BLaER1 treated with 17β-estradiol and CSF1 and Interleukin-3, amounts not matched to agents 10 nM and 100 nM (cell line): Measurements from ENCODE around the gene ZNF221.

Experiments used
- H3K27ac ChIP-seq, 11 experiments: shearing (Covaris generic); formaldehyde crosslinking; 2 replicates each; pipeline ENCODE4 v1.8.1; 2022
- H3K27me3 ChIP-seq, 11 experiments: shearing (Covaris generic); formaldehyde crosslinking; 2 replicates each; pipeline ENCODE4 v1.8.1; 2022
- H3K36me3 ChIP-seq, 11 experiments: shearing (Covaris generic); formaldehyde crosslinking; 2 replicates each; pipeline ENCODE4 v1.8.1; 2022
- H3K4me1 ChIP-seq, 10 experiments: shearing (Covaris generic); formaldehyde crosslinking; 2 replicates each; pipeline ENCODE4 v1.8.1; 2022
- H3K4me2 ChIP-seq, 11 experiments: shearing (Covaris generic); formaldehyde crosslinking; 2 replicates each; pipeline ENCODE4 v1.8.1; 2022
- H3K4me3 ChIP-seq, 10 experiments: shearing (Covaris generic); formaldehyde crosslinking; 2 replicates each; pipeline ENCODE4 v1.8.1; 2022
- H3K9ac ChIP-seq, 11 experiments: shearing (Covaris generic); formaldehyde crosslinking; 2 replicates each; pipeline ENCODE4 v1.8.1; 2022
- H3K9me3 ChIP-seq, 11 experiments: shearing (Covaris generic); formaldehyde crosslinking; replicated peaks in 1 of 11; 2 replicates each; pipeline ENCODE4 v1.8.1; 2022
- H4K20me1 ChIP-seq, 11 experiments: shearing (Covaris generic); formaldehyde crosslinking; 2 replicates each; pipeline ENCODE4 v1.8.1; 2022
- Cebpa-rat ChIP-seq, 11 experiments: shearing (Covaris generic); IDR thresholded peaks; 2 replicates each; pipeline ENCODE4 v1.8.1; 2022

ZNF221 gene

DNA sequence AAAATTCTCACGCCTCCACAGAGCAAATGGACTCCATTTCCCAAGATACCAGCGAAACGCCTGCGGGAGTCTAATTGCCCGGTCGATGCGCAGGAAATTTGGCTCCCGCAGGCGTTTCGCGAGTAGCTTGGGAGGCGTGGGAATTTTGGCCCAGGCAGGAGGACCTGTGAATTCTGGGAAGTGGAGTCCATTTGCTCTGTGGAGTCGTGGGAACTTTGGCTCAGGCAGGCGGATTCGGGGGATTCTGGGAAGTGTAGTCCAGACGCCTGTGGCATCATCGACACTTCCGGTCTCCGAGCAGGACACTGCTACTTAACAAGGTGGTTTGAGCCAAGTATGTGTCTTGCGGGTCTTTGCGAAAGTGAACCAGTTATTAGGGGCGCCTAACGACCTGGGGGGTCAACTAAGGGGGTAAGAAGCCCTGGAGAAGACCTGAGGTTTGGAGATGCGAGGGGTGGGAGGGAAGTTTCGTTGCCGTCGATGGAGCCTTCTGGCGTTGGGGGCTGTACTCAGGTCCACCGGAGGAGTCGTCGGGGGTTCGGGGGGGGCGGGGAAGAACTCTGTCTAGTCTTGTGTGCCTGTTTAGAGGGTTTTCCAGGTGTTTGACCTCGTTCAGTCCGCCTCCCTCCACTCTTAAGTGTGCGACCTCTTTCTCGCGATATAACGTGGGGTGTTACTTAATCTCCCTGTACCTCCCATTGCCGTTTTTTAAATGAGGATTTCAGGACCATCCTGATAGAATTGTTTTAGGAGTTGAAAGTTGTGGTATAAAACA, 33.1 kb downstream of the ZNF221 start, which contains the start of gene ZNF155:
Gene ZNF155 (plus strand): TSS at position 277 of the 775 bp plus-strand sequence. CDS start 4,356 bp downstream, outside the sequence.
- H3K4me3 ChIP-seq, result peak within 1 kb of the TSS; percentile 59 to 73 (median 68)
- H3K4me2 ChIP-seq, result peak within 1 kb of the TSS; percentile 72 to 86 (median 78)
- H3K9me3 ChIP-seq, result peaks cover 0 to 35% (median 10%) of the 10 kb centered on the region in 11 experiments; a peak in 13 of 22 replicates
- no peaks in the 10 kb centered on the region for H3K27me3 ChIP-seq
- peak within 1 kb of the TSS in 8 of 11 experiments; percentile 2 to 64 (median 34); a peak in 10 of 22 replicates for H3K27ac ChIP-seq
- peaks cover 2 to 14% (median 4%) of the 10 kb centered on the region in 11 experiments; a peak in 19 of 22 replicates for H3K36me3 ChIP-seq
- TF ChIP-seq Cebpa-rat (IDR thresholded peaks at IDR 0.05), result no peak
- H3K9ac ChIP-seq, result peak within 1 kb of the TSS in 10 of 11 experiments; percentile 62 to 78 (median 69); a peak in 21 of 22 replicates
- H3K4me1 ChIP-seq, result peaks cover 3 to 18% (median 8%) of the 10 kb centered on the region in 10 experiments; a peak in 14 of 20 replicates
- H4K20me1 ChIP-seq, result no peaks in the 10 kb centered on the region

DNA sequence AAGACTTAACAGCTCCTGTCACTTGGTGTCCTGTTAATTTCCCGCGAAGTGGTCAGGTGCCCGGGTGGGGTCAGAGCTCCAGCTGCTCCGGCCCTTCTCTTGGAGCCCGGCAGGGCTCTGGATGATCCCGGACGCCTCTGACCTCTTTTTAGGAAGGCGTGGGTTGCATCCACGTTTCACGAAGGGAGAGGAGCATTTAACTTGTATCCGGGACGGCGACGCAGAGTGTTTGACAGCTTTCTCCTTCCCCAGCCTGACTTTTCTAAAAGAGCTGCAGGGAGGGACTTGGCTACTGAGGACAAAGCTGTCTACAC, 33.6 kb downstream of the ZNF221 start:
- peak overlapping the region in 5 of 11 experiments; percentile 2 to 45 (median 32); a peak in 3 of 22 replicates for H3K27ac ChIP-seq
- H3K9me3 ChIP-seq, result peaks cover 4 to 41% (median 10%) of the 10 kb centered on the region in 11 experiments; a peak in 16 of 22 replicates
- peak overlapping the region; percentile 72 to 86 (median 78) for H3K4me2 ChIP-seq
- H4K20me1 ChIP-seq, result no peaks in the 10 kb centered on the region
- peak overlapping the region in 10 of 11 experiments; percentile 62 to 78 (median 69); a peak in 20 of 22 replicates for H3K9ac ChIP-seq
- peak overlapping the region; percentile 59 to 73 (median 68) for H3K4me3 ChIP-seq
- H3K36me3 ChIP-seq, result peaks cover 8 to 19% (median 9%) of the 10 kb centered on the region in 11 experiments; a peak in 20 of 22 replicates
- H3K4me1 ChIP-seq, result peaks cover 3 to 18% (median 8%) of the 10 kb centered on the region in 10 experiments; a peak in 14 of 20 replicates
- H3K27me3 ChIP-seq, result no peaks in the 10 kb centered on the region
- TF ChIP-seq Cebpa-rat (IDR thresholded peaks at IDR 0.05), result no peak

DNA sequence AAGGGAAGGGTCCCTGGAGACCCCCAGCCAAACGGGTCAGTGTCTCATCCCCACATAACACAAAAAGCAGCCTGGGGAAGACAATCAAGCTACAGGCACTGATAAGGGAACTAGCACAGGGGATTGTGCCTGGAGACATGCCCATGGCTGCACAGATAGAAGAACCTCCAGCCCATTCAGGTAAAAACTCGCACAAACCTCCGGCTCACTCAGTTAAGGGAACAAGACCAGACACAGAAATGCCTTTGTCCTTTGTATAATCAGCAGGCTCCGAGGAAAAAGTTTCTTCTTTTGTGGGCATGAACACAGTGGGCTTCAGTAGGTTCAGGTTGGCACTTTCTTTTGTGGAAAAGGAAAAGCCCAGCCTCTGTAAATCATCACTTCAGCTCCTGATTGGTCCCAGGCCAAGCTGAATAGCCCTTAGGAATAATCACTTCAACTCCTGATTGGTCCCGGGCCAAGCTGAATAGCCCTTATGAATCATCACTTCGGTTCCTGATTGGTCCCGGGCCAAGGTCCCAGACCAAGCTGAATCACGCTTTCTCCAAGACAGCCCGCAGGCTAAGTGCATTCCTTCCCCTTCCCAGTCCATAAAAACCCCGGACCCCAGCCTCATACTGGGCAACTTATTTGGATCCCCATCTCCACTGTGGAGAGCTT, 46.7 kb downstream of the ZNF221 start:
- H3K4me2 ChIP-seq, result no peak overlapping the region
- no peak overlapping the region for H3K9ac ChIP-seq
- H4K20me1 ChIP-seq, result no peaks in the 10 kb centered on the region
- H3K4me3 ChIP-seq, result no peak overlapping the region
- peaks cover 0 to 12% (median 5%) of the 10 kb centered on the region in 11 experiments; a peak in 8 of 22 replicates for H3K9me3 ChIP-seq
- peaks cover 4 to 8% (median 6%) of the 10 kb centered on the region in 10 experiments; a peak in 12 of 20 replicates for H3K4me1 ChIP-seq
- TF ChIP-seq Cebpa-rat (IDR thresholded peaks at IDR 0.05), result no peak
- peaks cover 31 to 55% (median 47%) of the 10 kb centered on the region in 11 experiments for H3K36me3 ChIP-seq
- H3K27ac ChIP-seq, result no peak overlapping the region
- no peaks in the 10 kb centered on the region for H3K27me3 ChIP-seq

DNA sequence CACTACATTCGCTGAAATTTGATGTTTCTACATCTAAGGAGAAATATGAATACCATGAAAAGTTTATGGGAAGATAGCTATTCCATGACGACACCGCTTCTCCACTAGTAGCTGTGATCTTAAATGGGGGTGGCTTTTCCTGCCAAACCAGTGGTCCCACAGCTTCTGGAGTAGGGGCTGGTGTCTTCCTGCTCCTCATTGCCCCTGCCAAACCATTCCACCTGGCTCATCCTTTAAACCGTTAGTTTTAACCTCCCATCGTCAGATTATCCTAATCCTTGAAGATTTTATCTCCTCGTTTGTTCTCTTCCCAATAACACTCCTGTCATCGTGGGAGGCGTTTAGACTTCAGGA, 51.2 kb downstream of the ZNF221 start:
- H3K4me1 ChIP-seq, result peaks cover 14 to 28% (median 17%) of the 10 kb centered on the region in 10 experiments
- peak overlapping the region; percentile 78 to 90 (median 82) for H3K9ac ChIP-seq
- H4K20me1 ChIP-seq, result no peaks in the 10 kb centered on the region
- peaks cover 25 to 39% (median 26%) of the 10 kb centered on the region in 11 experiments for H3K9me3 ChIP-seq
- H3K27me3 ChIP-seq, result no peaks in the 10 kb centered on the region
- peaks cover 20 to 34% (median 24%) of the 10 kb centered on the region in 11 experiments for H3K36me3 ChIP-seq
- peak overlapping the region; percentile 66 to 93 (median 80) for H3K27ac ChIP-seq
- peak overlapping the region; percentile 75 to 99 (median 88) for H3K4me3 ChIP-seq
- TF ChIP-seq Cebpa-rat (IDR thresholded peaks at IDR 0.05), result no peak
- H3K4me2 ChIP-seq, result peak overlapping the region; percentile 75 to 96 (median 88)

DNA sequence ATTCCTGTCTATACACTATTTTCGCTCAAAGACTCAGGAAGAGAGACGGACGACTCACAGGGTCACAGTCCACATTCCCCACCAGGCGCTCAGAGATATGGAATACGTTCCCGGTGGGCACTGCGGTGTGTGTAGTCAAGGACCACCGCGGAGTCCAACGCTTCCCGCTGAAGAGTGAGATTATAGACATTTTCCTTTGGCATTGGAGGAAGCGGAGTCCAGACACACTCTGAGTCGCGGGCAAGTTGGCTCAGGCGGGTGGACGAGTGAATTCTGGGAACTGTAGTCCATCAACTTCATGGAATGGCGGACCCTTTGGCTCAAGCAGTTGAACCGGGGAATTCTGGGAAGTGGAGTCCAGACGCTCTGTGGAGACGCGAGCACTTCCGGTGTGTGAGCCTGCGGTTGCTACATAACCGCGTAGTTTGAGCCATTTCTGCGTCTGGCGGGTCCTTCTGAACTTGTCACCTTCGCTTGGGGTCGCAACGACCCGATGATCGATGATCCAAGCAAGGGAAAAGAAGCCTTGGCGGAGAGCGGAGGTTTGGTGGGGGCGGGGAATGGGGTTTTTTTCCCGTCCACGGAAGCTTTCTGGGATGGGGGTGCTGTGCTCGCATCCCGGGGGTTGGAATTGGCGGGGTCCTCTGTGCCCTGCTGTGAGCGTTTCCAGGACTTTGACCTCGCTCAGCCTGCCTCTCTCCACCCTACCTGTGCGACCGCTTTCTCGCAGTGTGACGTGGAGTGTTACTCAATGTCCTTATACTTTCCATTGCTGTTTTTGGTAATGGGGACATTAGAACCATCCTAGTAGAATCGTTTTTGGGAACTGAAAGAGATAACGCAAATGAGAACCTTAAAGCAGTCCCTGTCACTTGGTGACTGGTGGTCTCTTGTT, 51.8 kb downstream of the ZNF221 start, which contains the start of gene ZNF230:
Gene ZNF230 (plus strand): TSS at position 392 of the 895 bp plus-strand sequence. CDS start 4,122 bp downstream, outside the sequence.
- Histone ChIP-seq H3K4me1 (peaks cover 14 to 28% (median 17%) of the 10 kb centered on the region in 10 experiments), H3K9ac (peak within 1 kb of the TSS; percentile 78 to 90 (median 82)), H3K36me3 (peaks cover 21 to 34% (median 27%) of the 10 kb centered on the region in 11 experiments), H3K9me3 (peaks cover 31 to 46% (median 32%) of the 10 kb centered on the region in 11 experiments), H3K4me3 (peak within 1 kb of the TSS; percentile 75 to 99 (median 88)), H3K4me2 (peak within 1 kb of the TSS; percentile 75 to 96 (median 89)), H4K20me1 (no peaks in the 10 kb centered on the region), H3K27me3 (no peaks in the 10 kb centered on the region; a peak in 1 of 22 replicates), H3K27ac (peak within 1 kb of the TSS; percentile 66 to 93 (median 80))
- TF ChIP-seq Cebpa-rat (IDR thresholded peaks at IDR 0.05), result peak in 2 of 11 experiments; percentile 53 to 54; a peak in 4 of 22 replicates

DNA sequence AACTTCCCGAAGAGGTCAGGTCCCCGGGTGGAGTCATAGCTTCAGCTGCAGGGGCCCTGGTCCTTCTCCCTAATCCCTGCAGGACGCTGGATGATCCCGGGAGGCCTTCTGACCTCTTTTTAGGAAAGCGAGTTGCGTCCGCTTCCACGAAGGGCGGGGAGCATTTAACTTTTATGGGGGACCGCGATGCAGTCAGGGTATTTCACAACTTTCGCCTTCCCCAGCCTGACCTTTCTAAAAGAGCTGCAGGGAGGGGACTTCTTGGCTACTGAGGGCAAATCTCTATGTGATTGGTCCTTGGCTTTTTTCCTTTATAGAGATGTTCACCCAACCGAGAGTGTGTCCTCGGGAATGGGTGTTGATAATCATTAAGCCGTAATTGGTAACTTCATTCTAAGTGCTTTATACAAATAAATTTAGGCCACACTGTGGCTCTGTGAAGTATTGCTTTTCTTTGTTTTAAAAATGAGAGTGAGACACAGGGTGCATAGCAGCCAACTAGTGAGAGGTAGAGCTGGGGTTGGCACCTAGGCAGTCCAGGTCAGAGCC, 52.5 kb downstream of the ZNF221 start:
- H3K27ac ChIP-seq, result peak overlapping the region; percentile 36 to 93 (median 80); a peak in 21 of 22 replicates
- peak in 7 of 11 experiments; percentile 16 to 77 (median 39); a peak in 8 of 22 replicates for TF ChIP-seq Cebpa-rat (IDR thresholded peaks at IDR 0.05)
- H3K36me3 ChIP-seq, result peaks cover 28 to 39% (median 33%) of the 10 kb centered on the region in 11 experiments
- H3K4me2 ChIP-seq, result peak overlapping the region; percentile 75 to 93 (median 87)
- peaks cover 14 to 28% (median 17%) of the 10 kb centered on the region in 10 experiments for H3K4me1 ChIP-seq
- H3K9me3 ChIP-seq, result peaks cover 38 to 53% (median 40%) of the 10 kb centered on the region in 11 experiments
- H3K9ac ChIP-seq, result peak overlapping the region; percentile 78 to 90 (median 82)
- H4K20me1 ChIP-seq, result no peaks in the 10 kb centered on the region
- no peaks in the 10 kb centered on the region; a peak in 1 of 22 replicates for H3K27me3 ChIP-seq
- peak overlapping the region; percentile 75 to 99 (median 88) for H3K4me3 ChIP-seq

DNA sequence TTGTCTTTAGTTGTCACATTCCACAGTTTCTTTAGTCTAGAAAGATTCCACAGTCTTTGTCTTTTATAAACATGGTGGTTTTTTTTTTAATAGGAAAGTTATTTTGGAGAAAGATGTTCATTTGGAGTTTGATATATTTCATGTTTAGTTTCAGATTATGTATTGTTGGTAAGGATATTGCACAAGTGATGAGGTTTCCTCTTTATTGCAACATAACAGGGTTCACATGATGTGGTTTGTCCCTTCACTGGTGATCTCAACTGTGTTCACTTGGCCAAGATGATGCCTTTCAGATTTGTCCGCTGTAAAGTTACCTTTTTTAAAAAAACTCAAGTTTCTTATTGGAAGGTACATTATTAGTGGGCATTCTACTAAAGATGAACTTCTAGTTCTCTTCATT, 54.9 kb downstream of the ZNF221 start:
- H3K4me2 ChIP-seq, result peak overlapping the region in 6 of 11 experiments; percentile 4 to 50 (median 28); a peak in 6 of 22 replicates
- peak overlapping the region in 6 of 11 experiments; percentile 27 to 55 (median 48); a peak in 10 of 22 replicates for H3K27ac ChIP-seq
- peaks cover 53 to 63% (median 58%) of the 10 kb centered on the region in 11 experiments for H3K36me3 ChIP-seq
- TF ChIP-seq Cebpa-rat (IDR thresholded peaks at IDR 0.05), result peak in 2 of 11 experiments; percentile 64 to 66; a peak in 4 of 22 replicates
- H4K20me1 ChIP-seq, result no peaks in the 10 kb centered on the region
- no peak overlapping the region for H3K9ac ChIP-seq
- peaks cover 0 to 4% (median 0%) of the 10 kb centered on the region in 11 experiments; a peak in 1 of 22 replicates for H3K27me3 ChIP-seq
- peaks cover 14 to 28% (median 17%) of the 10 kb centered on the region in 10 experiments for H3K4me1 ChIP-seq
- H3K9me3 ChIP-seq, result peaks cover 59 to 75% (median 64%) of the 10 kb centered on the region in 11 experiments
- peak overlapping the region in 2 of 10 experiments; percentile 13 to 23; a peak in 3 of 20 replicates for H3K4me3 ChIP-seq
